WTC11 (cell line): ENCODE results near the gene ZFHX2. TPM values are rescaled to one million over a fixed set of nuclear protein-coding genes. Genes with fewer than 3 reads are reported as not detected.

ENCODE experiments used
- ARID4B ChIP-seq: sonication (generic); formaldehyde crosslinking; IDR thresholded peaks from 2 replicates; pipeline ENCODE4 v1.8.0; 2023; ENCODE audit warnings: missing genetic modification reagents, mild to moderate bottlenecking, borderline replicate concordance
- ATF1 ChIP-seq: sonication (generic); formaldehyde crosslinking; IDR thresholded peaks from 2 replicates; pipeline ENCODE4 v1.8.1; 2023; ENCODE audit warnings: mild to moderate bottlenecking, moderate library complexity, missing genetic modification reagents
- ATF2 ChIP-seq: sonication (generic); formaldehyde crosslinking; IDR thresholded peaks from 2 replicates; pipeline ENCODE4 v1.8.1; 2022; ENCODE audit warnings: low read depth, missing genetic modification reagents, borderline replicate concordance
- CREM ChIP-seq: sonication (generic); formaldehyde crosslinking; IDR thresholded peaks from 2 replicates; pipeline ENCODE4 v1.8.1; 2022; ENCODE audit warnings: mild to moderate bottlenecking, missing genetic modification reagents, moderate library complexity
- E2F4 ChIP-seq: sonication (generic); formaldehyde crosslinking; IDR thresholded peaks from 2 replicates; pipeline ENCODE4 v1.8.1; 2022; ENCODE audit warnings: low read depth, mild to moderate bottlenecking, moderate library complexity, missing genetic modification reagents, borderline replicate concordance
- ERG ChIP-seq: fragments of 250-450 bp; sonication (Bioruptor Pico); IDR thresholded peaks from 2 replicates; pipeline ENCODE4 v1.8.0; 2021; ENCODE audit warnings: mild to moderate bottlenecking
- FOXP1 ChIP-seq: sonication (generic); formaldehyde crosslinking; IDR thresholded peaks from 2 replicates; pipeline ENCODE4 v1.8.0; 2022; ENCODE audit warnings: missing genetic modification reagents, mild to moderate bottlenecking, moderate library complexity, borderline replicate concordance
- HMGA2 ChIP-seq: fragments of 250-450 bp; sonication (Bioruptor Pico); IDR thresholded peaks from 2 replicates; pipeline ENCODE4 v1.4.0; 2021; ENCODE audit warnings: mild to moderate bottlenecking, moderate library complexity
- JUN ChIP-seq: sonication (generic); formaldehyde crosslinking; IDR thresholded peaks from 2 replicates; pipeline ENCODE4 v1.8.0; 2023; ENCODE audit warnings: mild to moderate bottlenecking, missing genetic modification reagents
- MYBL2 ChIP-seq: sonication (generic); formaldehyde crosslinking; IDR thresholded peaks from 2 replicates; pipeline ENCODE4 v1.8.1; 2023; ENCODE audit warnings: mild to moderate bottlenecking, moderate library complexity, missing genetic modification reagents
- PRDM15 ChIP-seq: sonication (generic); formaldehyde crosslinking; IDR thresholded peaks from 2 replicates; pipeline ENCODE4 v1.8.0; 2022; ENCODE audit warnings: missing genetic modification reagents
- PRRX2 ChIP-seq: fragments of 250-450 bp; sonication (Bioruptor Pico); IDR thresholded peaks from 2 replicates; pipeline ENCODE4 v1.8.0; 2021; ENCODE audit warnings: mild to moderate bottlenecking
- RELA ChIP-seq: sonication (generic); formaldehyde crosslinking; IDR thresholded peaks from 2 replicates; pipeline ENCODE4 v1.8.1; 2022; ENCODE audit warnings: missing genetic modification reagents, mild to moderate bottlenecking, borderline replicate concordance
- TP53 ChIP-seq: sonication (generic); formaldehyde crosslinking; IDR thresholded peaks from 2 replicates; pipeline ENCODE4 v1.8.1; 2023; ENCODE audit warnings: mild to moderate bottlenecking, missing genetic modification reagents
- ZNF138 ChIP-seq: sonication (generic); formaldehyde crosslinking; conservative IDR thresholded peaks from 2 replicates; pipeline ENCODE4 v1.8.1; 2022; ENCODE audit warnings: mild to moderate bottlenecking, moderate library complexity, missing genetic modification reagents
- ZNF232 ChIP-seq: sonication (generic); formaldehyde crosslinking; IDR thresholded peaks from 2 replicates; pipeline ENCODE4 v1.8.0; 2022; ENCODE audit warnings: mild to moderate bottlenecking, missing genetic modification reagents
- ZNF317 ChIP-seq: sonication (generic); formaldehyde crosslinking; IDR thresholded peaks from 2 replicates; pipeline ENCODE4 v1.8.1; 2023; ENCODE audit warnings: low read depth, mild to moderate bottlenecking, moderate library complexity, missing genetic modification reagents, borderline replicate concordance
- ZNF396 ChIP-seq: fragments of 250-450 bp; sonication (Bioruptor Pico); IDR thresholded peaks from 2 replicates; pipeline ENCODE4 v1.8.0; 2021; ENCODE audit warnings: mild to moderate bottlenecking, moderate library complexity, borderline replicate concordance
- ZNF425 ChIP-seq: fragments of 250-450 bp; sonication (Bioruptor Pico); conservative IDR thresholded peaks from 2 replicates; pipeline ENCODE4 v1.9.0; 2021; ENCODE audit warnings: mild to moderate bottlenecking
- ZSCAN18 ChIP-seq: fragments of 250-450 bp; sonication (Bioruptor Pico); IDR thresholded peaks from 2 replicates; pipeline ENCODE4 v2.1.2; 2022; ENCODE audit warnings: mild to moderate bottlenecking, moderate library complexity
- total RNA-seq: library from RNA; stranded (reverse); gene quantifications from 3 replicates; pipeline ENCODE4 v1.2.3, GENCODE V29; 2021

Gene ZFHX2
- total RNA-seq, 1 experiment from 2014 or later, result 16.4 TPM

GRCh38 chr14:23567186-23568020 is 15.8 kb upstream of the ZFHX2 start, which contains the start of gene AP1G2 (continued):
- TF ChIP-seq ARID4B (peak; percentile 77; the same call in 1 of the 2 replicates), ATF1 (CRISPR knock-in tag) (no peak), ZNF232 (peak; percentile 77; the same call in 1 of the 2 replicates), ZSCAN18 (CRISPR knock-in tag) (no peak), HMGA2 (CRISPR knock-in tag) (no peak), ZNF396 (CRISPR knock-in tag) (no peak), ZNF138 (CRISPR knock-in tag) (no peak), ERG (CRISPR knock-in tag) (peak; percentile 3; the same call in 1 of the 2 replicates), ZNF425 (CRISPR knock-in tag) (no peak), RELA (CRISPR knock-in tag) (no peak), FOXP1 (0 out of 2 replicates have a peak, but pooled peaks have one; percentile 73), PRRX2 (CRISPR knock-in tag) (peak; percentile 86), E2F4 (no peak), MYBL2 (CRISPR knock-in tag) (no peak), ZNF317 (no peak; the same call in 1 of the 2 replicates), TP53 (no peak), PRDM15 (CRISPR knock-in tag) (no peak), ATF2 (CRISPR knock-in tag) (no peak), JUN (no peak), CREM (CRISPR knock-in tag) (no peak; the same call in 1 of the 2 replicates)
